GM12892 (cell line): ENCODE data around the gene MAP1B.

Experiments used
- POLR2A ChIP-seq: IDR thresholded peaks from 2 replicates; pipeline ENCODE4 v1.6.1; 2011; ENCODE audit warnings: low read depth, low read length, control low read depth
- POLR2AphosphoS5 ChIP-seq: IDR thresholded peaks from 2 replicates; pipeline ENCODE4 v1.6.1; 2011; ENCODE audit warnings: low read depth, low read length, control low read depth
- TAF1 ChIP-seq: IDR thresholded peaks from 2 replicates; pipeline ENCODE4 v1.6.1; 2011; ENCODE audit warnings: low read depth, mild to moderate bottlenecking, control low read depth, low read length, borderline replicate concordance

DNA sequence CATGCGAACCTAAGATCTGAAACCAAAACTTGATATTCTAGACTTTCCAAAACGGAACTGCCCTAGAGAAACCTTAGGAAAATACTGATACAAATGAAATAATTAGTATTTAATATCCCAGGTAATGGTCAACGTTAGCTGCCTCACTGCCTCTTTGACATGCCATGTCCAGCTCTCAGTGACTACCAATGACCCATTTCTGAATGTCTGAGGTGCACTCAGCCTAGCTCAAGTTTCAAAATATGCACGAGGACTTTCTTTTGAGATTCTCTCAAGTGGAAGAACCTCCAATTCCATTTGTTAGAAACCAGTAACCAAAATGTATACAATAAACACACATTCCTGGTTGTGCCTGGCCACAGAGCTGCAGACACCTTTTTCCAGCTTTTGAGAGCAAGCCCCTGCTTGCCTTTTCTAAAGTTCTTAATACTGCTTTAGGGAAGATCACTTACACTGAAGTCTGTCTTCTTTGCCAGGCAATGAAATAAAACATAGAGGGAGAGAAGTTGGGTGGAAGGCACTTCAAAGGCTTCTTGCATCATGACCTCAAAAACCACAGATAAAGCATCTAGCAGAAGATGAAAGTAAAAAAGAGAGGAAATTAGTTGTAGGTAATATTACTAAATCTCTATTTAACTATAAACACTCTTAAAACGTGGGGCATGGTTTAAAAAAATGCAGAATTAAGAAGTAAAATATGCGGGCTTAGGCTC, 124.9 kb downstream of the MAP1B start:
- TF ChIP-seq POLR2A (no peak), POLR2AphosphoS5 (no peak), TAF1 (no peak)
